Stimulated activated CD4-positive, alpha-beta T cell treated with anti-CD3 and anti-CD28 coated beads, Interleukin-12 subunit alpha, Interleukin-12 subunit beta, amount 100 ng/mL, for 48 hours (primary cell): ENCODE results near the gene TRIM40.
"Not testable (repeated sequence)": the region's sequence is repeated elsewhere in the genome, so short reads cannot be mapped to it uniquely, and the experiment has no call there.

ENCODE experiments used
- DNase-seq, 3 donors: peaks; one replicate each; pipeline ENCODE4 v3.0.0-alpha.2; 2020; ENCODE audit warnings: low read depth in 2 of 3, low spot score in 1 of 3

Gene TRIM40

DNA sequence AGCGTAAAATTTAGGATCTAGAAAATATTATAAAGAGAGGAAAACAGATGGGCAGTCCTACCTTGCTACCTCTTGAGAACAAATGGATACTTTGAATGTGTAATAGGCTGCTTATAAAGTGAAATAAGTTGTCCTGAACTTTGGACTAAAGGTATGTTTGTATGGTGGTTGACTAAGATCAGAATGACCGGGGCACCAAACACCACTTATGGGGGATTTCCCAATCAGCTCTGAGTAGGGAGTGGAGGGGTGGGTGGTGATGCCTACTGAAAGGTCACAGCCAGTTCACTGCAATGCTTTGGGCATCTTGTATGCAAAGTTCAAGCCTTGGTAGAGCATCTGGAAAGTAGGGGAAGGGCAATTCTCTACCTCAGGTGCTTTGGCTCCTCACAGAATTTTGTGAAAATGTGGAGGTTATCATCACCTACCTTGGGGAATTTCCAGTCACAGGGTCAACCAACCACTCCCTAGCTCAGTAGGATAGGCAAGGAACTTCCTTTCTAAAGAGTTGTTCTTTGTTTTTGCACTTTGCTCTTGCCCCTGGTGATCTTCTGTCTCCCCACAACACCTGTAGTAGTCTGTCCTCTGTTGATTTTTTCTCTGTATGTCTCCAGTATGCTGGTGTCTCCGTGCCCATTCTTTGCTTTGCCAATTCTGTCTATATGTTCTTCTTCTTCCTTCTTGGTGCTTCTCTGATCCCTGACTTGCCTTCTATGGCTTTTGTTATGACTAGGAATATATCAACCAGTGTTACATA, 22.8 kb upstream of the TRIM40 start, which contains the start of gene TRIM31:
TSS of gene TRIM31 (minus strand) at position 88 of the 757 bp plus-strand sequence. CDS start 285 bp downstream, outside the sequence.
- no peak for DNase-seq

DNA sequence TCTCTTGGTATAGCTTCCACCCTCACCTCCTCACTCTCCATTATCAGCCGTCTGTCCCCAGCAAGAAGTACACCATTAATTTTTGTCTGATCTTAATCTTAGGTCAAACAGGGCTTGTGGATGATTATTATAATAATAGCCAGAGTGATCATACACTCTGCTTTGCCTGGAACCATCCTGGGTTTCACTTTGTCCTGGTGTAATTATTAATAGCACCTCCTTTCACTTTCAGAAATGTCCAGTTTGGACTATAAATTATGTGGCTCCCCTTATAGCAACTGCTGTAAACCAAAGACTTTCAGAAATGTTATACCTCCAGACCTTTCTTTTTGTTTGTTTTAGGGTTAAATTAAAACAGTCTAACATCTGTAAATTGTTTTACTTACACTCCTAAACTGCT, 22.1 kb upstream of the TRIM40 start:
- no peak for DNase-seq

DNA sequence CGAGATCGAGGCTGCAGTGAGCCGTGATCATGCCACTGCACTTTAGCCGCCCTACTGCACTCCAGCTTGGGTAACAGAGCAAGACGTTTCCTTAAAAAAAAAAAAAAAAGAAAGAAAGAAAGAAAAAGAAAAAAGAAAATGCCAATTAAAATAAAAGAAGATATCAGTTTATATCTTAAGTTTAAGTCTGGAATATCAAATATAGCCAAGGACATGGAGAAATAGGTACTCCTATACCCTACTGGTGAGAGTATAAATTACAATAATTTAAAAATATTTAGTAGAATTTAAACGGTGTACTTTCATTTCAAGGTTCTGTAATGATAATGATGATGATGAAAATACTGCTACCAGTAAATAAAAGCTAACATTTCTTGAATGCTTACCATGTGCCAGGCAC, 19.2 kb upstream of the TRIM40 start:
- no peak for DNase-seq

DNA sequence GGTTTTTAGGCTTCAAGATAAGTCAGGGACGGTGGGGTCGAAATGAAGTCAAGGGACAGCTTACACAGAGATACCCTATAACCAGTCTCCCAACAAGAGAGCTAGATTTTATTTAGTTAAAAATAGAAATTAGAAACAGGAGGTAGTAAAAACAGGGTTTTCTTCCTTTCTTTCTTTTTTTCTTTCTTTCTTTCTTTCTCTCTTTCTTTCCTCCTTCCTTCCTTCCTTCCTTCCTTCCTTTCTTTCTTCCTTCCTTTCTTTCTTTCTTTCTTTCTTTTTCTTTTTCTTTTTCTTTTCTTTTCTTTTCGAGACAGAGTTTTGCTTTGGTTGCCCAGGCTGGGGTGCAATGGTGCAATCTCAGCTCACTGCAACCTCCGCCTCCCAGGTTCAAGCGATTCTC, 17.2 kb upstream of the TRIM40 start:
- DNase-seq = not testable (repeated sequence)

DNA sequence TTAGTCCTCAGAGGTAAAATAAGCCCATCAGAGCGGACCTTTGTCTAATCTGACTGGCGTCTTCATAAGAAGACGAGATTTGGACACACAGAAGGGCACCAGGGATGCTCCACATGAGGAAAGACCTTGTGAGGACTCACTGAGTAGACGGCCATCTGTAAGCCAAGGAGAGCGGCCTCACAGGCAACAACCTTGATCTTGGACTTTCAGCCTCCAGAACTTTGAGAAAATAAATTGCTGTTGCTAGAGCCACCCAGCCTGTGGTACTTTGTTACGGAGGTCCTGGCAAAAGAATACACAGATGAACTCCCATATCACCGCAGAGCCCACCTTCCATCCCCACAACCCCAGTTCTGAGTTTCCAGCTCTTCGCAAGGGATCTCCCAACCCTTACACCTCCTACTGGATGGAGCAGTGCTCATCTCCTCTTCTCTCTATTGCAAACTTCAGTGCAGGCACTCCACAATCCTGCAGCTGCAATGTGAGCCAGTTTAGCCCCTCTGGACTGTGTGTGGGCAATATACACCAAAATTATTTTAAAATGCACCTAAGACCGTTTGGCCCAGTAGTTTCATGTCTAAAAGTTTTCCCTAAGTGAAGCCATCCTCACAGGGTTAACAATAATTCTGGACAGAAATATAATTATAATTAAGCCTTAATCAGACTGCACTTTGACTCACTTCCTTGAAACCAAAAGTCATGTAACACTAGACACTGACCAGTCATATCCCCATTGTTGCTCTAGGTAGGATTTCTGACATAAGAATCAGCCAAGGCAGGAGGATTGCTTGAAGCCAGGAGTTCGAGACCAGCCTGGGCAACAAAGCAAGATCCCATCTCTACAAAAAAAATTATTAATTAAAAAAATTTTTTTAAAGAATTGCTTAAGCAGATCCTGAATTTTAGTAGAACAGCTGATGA, 14.2 kb upstream of the TRIM40 start:
- DNase-seq = no peak

DNA sequence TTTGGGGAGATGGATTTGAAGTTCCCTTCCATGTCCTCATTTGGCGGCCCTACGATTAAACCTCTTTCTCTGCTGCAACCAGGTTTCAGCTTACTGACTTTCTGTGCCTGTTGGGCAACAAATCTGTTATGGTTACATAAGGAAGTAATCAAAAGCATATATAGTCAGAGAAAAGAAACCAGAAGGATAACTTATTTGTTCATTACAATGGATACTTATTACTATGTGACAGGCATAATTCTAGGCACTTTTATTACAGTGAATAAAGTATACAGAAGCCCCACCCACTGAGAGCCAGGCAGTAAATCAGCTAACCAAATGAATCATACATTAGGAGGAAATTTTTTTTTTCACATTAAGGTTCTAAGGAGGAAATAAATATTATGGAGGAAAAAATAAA, 13.4 kb upstream of the TRIM40 start:
- DNase-seq = no peak

DNA sequence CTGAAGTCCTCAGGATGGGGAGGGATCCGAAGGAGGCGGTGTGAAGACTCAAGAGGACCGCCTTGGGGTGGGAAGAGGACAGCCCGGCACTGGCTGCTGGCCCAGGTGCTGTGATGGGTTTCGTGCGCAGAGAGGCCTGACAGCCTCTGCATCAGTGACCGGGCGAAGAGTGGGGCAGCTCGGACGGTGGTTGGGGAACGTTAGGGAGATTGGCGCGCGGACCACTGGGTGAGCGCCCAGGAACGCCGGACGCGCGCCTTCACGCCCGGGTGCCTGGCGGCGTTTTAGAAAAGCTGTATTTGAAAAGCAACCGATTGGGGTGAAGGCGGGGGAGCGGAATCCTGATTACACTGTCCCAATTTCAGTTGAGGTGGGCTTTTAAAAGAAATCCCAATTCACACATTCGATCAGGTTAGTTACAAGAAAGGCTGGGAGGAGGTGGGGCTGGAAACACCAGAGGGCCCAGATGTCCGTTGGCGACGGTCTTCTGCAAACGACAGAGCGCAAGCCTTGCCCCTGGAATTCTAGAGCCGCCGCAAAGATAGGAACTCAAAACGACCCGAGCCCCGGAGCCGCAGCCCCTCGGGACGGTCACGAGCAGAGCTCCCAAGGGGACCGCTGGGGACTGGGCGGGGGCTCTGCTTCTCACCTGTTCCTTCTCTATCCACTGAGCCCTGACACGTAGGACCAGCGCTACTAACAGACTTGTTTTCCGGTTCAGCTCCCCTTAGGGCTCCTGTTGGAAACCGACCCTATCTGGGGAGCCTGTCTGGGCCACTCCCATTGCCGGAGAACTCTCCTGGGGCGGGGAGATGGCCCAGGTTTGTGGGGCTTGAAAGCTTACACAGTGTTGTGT, 8.5 kb upstream of the TRIM40 start:
- no peak for DNase-seq

DNA sequence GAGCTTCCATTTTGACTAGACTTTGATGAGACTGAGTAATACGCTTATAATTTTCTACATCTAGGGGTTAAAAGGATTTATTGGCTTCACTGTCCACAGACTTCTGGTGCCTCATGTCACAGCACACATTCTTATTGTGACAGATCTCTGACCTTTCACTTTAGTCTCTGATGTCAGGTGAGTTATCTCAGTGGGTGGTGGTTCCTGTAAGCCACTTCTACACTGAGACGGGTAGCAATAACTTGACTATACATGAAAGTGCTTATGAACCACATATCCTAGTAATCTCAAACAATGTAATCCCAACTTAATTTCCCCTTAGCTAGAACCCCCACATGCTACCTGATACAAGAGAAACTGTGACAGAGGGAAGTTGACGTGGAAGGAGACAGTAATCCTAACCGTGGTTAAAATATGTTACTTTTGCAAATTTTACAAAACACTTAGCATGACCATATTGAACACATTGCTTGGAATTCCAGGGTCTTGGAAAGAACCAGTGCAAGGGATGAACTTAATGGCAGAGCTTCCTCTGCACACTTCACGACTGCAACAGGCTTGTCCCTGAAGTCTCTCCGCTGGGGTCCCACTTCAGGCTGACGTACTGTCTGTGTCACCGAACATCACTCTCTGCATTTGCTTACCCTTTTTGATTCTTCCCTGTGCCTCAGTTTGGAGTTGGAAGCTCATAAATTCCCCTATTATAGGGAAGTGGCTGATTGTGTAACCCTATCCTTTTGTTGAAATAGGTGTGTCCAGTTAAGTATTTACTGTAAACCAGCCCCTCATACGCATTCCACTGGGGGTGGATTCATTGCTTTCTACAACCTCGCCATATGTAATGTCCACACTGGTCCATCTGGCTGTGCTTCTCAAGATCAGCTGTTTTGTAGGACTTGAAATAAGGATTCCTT, 6.4 kb upstream of the TRIM40 start:
- DNase-seq = no peak

DNA sequence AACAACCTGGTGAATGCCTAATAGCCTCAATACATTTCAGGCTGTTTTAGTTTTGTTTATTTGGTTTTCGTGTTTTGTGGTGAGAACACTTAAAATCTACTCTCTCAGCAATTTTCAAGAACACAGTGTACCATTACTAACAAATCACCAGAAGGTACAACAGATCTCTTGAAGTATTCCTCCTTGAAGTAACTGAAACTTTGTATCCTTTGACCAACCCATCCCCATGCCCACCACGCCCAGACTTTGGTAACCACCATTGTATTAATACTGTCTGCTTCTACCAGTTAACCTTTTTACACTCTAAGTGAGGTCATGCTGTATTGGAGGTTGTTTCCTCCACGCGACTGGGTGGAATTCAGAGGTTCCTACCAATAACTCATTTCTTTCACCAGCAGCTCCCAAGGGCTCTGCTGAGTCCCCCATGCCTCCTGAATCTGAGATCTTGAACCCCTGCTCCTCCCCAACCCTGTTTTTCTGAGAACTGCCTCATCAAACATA, 5.7 kb upstream of the TRIM40 start:
- no peak for DNase-seq

DNA sequence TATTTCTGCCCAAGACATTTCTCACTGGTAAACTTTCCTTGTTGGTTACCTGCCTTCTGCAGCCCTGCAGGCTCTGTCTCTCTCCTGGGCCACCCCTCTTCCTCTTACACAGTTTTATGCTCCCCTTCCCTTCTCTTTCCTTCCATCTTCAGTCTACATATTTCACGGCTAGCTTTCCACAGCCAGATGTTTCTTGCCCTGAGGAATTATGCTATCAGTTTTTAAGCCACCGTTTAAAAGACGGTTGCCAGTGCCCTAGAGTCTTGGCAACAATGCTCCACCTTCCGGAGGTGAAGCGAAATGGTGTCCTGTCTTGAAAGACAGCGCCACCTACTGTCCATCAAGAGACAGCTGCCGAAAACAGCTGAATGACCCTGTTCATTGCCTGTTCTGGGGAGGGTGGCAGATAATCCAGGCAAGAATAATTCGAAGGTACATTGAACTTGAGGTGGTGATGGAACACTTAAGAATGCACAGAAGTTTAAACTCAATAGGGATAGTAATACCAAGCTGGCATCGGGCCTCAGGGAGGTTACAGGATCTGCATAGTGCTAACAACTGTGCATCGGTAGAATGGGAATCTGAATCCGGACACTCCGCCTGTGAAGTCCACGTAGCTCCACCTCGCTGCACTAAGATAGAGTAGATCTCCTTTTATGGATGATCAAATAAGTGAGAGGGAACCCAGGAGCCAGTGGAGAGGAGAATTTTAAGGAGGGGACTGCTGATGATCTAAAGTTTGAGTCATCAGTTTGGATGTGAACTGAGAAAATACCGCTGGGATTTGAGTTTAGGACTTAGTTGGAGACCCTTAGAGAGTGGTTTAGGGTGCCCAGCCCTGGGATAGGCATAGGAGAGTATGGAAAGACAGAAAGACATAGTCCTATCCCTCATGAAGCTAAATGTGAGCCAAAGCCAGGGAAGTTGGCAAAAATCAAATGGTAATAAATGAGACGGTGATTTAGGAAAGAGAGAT, 4.8 kb upstream of the TRIM40 start:
- DNase-seq = peak; percentile 43 to 61 (median 47)

DNA sequence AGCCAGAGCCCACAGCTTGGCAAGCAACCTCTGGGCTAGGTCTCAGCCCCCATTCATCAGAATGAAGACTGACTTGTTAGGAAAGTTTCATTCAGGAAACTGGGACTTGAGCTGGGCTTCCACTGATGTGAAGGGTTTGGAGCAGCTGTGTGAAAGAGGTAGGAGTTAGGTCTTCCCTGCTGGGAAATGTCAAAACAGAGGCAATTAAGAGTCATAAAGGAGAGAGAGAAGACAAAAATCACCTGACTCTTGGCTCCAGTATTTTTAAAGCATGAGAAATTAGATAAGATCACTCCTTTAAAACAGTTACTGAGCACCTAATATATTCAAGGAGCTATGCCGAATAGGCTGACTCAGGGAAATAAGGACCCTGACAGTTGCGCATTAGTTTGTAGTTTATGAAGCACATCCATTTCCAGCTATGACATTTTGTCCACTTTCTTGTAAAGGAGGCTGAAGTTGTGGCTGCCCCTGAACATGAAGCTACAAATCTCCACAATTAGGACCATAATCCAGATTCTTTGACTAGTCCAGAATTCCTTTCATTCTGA, 3.9 kb upstream of the TRIM40 start:
- no peak for DNase-seq

DNA sequence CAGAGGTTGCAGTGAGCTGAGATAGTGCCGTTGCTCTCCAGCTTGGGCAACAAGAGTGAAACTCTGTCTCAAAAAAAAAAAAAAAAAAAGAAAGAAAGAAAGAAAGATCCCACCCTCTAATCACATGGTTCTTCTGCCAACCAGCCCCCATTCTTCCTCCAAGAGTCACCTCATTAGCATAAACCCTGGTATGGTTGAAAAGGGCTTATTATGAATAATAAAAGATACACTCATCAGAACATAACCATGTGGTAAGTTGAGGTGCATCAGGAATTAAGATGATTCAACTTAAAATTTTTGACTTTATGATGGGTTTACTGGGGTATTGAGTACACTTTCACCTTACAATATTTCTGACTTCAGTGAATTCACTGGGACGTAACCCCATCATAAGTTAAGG, 793 bp upstream of the TRIM40 start:
- DNase-seq = no peak

DNA sequence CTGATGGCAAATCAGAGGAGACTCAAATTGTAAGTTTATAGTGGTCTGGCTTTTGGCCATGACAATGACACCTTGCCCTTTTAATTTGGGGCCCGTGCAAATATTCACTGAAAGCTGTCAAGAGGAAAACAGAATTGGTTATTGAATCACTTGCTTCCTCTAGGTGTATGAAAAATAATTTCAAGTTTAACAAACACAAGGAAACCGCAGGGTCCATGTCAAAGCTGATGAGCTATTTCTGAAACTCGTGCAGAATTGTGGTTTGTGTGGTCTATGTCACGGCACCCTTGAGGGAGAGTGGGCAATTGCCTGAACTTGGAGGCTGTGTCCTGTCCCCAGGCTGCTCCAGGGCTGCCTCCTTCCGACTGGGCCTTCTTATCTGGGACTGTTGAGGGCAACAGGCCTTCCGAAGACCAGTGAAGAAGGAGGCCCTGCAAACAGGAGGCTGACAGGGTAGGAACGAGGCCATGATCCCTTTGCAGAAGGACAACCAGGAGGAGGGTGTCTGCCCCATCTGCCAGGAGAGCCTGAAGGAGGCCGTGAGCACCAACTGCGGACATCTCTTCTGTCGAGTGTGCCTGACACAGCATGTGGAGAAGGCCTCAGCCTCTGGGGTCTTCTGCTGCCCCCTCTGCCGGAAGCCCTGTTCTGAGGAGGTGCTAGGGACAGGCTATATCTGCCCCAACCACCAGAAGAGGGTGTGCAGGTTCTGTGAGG, 788 bp downstream of the TRIM40 start:
- no peak for DNase-seq

DNA sequence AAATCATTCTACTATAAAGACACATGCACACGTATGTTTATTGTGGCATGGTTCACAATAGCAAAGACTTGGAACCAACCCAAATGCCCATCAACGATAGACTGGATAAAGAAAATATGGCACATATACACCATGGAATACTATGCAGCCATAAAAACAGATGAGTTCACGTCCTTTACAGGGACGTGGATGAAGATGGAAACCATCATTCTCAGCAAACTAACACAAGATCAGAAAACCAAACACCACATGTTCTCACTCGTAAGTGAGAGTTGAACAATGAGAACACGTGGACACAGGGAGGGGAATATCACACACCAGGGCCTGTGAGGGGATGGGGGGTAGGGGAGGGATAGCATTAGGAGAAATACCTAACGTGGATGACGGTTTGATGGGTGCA, 4.3 kb downstream of the TRIM40 start:
- not testable (repeated sequence) for DNase-seq

DNA sequence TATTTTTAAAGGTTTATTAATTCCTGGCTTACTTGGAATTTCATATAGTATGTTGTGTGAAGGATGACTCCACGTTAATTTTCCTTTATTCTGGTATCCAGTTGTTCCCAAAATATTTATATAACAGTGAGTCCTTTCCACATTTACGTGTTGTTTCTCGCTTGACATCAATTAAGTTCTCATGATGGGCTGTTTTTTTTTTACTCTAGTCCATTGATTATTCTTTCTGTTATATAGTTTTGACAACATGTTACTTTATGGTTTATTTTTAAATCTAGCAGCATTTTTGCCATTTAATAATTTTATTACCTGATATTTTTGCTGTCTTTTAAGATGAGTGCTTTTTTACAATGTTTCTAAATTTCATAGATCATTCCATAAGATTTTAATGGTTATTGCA, 6.7 kb downstream of the TRIM40 start:
- DNase-seq = no peak

DNA sequence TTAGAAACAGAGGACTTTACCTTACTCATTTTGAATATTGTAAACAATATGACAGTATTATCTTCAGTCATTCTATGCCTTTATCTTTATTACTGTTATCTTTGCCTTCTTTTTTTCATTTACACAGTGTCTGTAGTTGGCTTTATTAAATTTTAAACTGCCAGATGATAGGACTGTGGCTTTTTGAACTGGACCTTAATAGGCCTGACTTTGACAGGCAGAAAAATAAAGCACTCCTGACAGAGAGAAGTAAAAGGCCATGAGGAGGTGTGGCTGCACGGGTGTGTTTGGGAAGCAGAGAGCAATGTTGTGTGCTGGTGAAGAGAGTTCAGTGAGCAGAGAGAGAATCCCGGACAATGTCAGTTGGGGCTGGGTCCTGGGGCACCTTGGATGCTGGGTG, 7.8 kb downstream of the TRIM40 start:
- DNase-seq = no peak

DNA sequence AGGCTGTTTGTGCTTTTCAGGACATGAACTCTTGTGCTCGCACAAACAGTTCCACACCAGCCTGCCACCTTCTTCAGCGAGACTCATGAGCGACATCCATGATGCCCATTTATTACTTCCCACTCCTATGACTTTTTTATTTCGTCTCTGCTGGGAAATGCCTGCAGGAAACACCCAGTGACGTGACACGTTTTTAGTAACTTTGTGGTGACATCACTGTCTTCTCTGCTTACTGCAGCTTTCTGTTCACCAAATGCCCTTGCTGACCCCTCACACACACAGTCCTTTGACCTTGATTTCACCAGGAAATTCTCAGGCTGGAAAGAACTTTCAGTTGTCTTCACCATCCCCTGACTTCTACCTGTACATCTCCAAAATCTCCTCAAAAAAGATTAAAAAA, 8.9 kb downstream of the TRIM40 start:
- DNase-seq = no peak

DNA sequence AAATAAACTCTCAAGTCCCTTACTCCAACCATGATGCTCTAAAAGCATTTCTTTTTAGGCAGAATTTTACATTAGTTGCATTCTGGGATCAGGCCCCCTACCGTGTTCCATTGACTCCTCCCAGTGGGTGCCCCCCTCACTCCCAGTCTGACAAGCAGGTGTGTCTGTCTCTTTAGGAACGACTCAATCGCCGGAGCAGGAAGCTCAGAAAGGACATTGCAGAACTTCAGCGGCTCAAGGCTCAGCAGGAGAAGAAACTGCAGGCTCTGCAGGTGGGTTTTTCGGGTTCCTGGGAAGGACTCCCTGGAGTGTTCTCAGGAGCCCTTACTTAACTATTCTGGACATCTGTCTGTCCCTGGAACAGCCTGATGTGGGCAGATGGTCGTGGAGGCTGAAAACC, 9.9 kb downstream of the TRIM40 start:
- DNase-seq = no peak
